AG08395 (cell line): Measurements from ENCODE around the gene IL16.

Experiments
- DNase-seq: peaks from one replicate; pipeline ENCODE4 v3.0.0; 2012; ENCODE audit warnings: mixed read lengths, low spot score

IL16 gene

DNA sequence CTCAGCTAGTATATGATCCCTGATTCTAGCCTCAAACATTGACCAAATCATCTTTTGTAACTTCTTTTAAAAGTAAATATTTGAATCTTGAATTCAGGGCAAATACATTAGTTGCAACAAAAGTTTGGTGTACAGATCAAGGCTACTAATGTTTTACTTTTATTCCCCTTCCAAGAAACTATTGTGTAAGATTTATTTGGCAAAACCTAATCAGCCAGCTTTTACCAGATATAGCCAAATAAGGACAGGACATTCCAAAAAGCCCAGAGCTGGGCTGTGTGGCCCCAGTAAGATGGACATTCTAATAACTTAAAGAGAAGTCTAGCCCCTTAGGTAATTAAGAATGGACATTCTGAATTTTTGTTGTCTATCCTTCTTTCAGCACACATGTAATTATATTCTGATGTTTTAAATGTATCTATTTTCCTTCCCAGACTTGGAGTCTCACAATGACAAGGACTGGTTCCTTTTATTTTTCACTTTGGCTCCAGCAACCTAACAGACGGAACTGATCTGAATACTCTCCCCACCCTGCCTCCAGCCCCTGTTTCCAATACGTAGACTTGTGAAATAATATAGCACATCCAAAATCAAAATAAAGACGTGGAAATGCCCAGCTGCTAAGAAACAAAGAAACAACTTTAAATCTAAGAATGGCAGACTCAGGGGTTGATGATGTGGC, 79.2 kb downstream of the IL16 start:
- DNase-seq, result peak; percentile 18

DNA sequence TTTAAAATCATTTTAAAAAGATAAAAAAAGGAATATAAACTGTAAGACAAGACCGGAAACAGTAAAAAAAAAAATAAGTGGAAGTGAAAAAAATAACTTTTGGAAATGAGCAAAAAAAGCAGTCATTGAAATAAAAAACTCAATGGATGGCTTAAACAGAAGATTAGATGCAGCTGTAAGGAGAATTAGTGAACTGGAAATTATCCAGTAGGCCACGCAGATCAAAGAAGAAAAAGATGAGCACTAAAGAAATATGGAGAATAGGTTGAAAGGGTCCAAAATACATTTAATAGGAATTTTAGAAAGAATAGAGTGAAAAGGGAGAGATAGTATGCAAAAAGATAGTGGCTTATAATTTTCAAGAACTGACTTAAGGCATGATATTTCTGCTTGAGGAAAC, 80.3 kb downstream of the IL16 start:
- DNase-seq, result no peak

DNA sequence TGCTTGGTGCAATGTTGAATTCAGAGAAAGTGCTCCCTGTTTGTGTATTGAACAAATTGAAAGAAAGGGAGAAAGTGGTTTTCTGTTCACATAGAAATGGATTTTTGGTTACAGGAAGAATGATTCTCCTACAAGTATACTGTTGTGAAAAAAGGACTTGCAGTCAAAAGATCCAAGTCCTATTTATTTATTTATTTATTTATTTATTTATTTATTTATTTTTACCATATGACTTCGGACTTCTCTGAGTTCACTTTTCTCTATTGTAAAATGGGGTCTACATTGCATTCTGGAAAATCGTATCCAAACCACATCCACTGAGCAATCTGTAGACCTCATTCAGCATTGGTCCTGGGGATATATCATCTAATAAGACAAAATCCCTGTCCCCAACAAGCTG, 81.2 kb downstream of the IL16 start:
- no peak for DNase-seq

DNA sequence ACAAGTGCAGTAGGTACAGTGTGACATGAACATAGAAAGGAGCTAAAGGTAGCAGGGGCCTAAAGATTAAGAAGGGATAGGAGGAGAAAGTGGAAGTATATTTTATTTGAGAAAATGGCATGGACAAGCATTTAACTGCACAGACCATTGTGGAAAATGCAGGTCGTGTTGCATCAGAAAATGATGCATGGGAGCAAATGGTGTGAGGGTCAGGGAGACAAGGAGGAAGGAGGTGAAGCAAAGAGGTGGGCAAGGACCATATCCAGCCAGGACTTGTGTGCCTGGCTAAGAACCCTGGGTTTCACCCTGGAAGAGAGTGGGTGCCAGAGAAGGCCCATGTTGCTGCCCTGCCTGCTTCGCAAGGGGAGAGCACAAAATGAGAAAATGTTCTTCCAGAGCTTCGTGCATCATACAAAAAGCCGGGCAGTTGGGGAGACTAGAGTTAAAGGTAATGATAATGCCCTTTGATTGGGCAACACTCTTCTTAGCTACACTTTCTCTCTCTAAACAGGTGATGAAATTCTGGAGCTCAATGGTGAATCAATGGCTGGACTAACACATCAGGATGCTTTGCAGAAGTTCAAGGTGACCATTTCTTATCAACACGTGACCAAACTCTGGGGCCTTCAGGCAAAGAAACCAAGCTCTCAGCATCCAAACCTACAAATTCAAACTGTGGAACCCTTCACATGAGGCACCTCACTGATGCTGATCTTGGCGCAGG, 81.8 kb downstream of the IL16 start:
- no peak for DNase-seq

DNA sequence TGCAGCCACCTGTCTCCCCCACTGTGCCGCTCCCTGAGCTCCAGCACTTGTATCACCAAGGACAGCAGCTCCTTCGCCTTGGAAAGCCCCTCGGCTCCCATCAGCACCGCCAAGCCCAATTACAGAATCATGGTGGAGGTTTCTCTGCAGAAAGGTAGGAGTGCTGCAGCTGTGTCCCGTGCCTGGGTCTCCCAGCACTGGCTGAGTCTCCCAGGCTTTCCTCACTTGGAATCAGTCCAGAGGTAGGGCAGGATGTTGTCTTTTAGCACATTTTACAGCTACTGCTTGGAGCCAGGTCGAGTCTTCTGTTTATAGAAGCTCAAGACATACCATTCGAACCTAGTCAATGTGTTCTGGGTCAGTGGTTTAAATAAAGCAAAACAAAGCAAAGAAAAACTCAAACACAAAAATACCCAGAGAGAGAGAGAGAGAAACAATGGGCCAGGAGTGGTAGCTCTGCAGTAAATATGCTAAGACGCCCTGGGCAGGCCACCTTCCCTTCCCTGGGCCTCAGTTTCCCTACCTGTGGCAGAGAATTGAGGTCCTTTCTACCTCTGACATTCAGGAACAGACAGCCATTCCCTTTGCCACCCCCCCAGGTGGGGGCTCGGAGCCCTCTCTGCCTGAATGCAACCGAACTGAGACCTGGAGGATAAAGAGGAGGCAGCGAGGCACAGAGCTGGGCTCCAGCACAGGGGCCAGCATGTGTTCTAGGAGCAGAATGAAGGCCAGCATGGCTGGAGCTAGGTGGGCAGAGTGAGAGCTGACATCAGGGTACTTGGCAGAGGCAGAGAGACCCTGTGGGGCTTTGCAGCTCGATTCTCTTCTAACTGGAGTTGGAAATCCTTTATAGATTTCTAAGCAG, 83.2 kb downstream of the IL16 start:
- no peak for DNase-seq

DNA sequence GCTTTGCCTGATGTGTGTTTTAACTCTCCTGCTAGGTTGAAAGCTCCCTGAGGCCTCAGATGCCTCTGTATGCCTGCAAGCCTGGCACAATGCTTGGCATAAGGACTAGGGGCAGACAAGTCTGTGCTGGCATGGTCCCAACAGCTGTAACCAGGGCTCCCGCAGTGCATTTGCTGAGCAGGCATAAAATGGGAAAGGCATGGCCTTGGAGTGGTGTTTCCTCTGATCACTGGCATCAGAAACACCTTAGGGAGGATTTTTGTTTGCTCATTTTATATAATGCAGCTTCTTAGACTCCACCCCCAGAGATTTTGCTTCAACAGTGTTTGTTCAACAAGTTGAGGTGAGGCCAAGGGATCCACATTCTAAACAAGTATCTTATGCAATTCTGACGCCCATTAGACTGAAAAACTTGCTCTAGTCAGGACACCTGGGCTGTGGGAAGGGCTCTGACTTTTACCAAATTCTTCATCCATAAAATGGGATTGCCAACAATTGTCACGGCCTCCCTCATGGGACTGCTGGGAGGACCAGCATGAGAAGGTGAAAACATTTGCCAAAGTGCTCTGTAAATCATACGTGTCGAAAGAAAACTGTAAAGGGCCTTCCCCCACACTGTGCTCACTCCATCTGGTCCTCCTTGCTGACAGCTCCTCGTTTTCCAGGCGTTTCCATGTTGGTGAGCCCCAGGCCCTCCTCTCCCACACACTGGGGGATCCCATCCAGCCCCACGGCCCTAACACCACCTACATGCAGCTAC, 84.2 kb downstream of the IL16 start:
- no peak for DNase-seq

DNA sequence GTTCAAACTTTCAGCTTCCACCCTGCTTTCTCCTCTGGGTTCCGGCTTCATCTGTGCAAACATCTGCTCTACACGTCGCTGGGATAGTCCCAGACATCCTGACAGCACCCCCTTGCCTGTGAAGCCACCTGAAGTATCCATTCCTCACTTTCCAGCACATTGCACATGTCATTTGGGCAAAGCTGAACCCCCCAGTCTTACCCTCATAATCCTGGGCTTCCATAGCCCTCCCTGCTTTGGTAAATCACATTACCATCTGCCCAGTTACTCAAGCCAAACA, 84.7 kb downstream of the IL16 start:
- no peak for DNase-seq

DNA sequence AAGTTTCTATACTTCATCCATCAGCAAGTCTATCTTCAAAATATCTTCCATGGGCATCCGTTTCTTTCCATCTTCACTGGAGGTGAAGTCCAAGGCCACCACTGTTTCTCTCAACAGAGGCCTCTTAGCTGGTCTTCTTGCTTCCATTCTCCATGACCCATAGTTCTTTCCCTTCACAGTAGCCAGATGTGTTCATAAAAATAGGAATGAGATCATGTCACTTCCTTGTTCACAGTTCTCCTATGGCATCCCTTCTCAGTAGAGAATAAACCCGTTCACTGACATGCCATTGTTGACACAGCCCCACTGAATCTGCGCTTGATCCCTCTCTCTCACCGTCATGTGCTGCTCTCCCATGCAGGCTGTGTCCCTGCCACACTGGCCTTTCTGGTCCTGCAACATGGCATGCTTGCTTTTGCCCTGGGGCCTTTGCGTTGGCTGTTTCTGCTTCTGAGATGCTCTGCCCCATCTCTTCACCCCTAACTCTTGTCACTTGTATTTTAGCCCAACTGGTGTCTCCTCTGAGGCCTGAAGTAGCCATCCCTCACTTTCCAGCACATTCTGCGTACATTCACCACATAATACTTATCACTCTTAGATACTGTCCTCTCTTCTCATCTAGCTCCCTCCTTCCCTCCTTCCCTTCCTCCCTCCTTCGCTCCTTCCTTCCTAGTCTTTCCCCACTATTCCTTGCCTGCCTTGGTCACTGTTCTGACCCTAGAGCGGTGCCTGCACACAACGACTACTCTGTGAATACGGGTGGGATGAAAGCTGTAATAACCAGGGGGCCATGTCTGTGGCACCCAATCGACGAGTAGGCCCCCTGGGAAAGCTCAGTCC, 85.3 kb downstream of the IL16 start:
- no peak for DNase-seq

DNA sequence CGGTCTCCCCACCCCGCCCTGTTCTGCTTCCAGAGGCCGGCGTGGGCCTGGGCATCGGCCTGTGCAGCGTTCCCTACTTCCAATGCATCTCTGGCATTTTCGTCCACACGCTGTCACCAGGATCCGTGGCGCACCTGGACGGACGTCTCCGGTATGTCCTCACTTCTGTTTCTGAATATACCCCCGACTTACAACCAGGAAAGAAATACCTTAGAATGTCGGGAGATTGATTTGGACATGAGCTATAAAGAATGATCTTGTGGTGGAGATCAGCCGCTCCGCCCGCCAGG, 85.9 kb downstream of the IL16 start:
- DNase-seq, result no peak

DNA sequence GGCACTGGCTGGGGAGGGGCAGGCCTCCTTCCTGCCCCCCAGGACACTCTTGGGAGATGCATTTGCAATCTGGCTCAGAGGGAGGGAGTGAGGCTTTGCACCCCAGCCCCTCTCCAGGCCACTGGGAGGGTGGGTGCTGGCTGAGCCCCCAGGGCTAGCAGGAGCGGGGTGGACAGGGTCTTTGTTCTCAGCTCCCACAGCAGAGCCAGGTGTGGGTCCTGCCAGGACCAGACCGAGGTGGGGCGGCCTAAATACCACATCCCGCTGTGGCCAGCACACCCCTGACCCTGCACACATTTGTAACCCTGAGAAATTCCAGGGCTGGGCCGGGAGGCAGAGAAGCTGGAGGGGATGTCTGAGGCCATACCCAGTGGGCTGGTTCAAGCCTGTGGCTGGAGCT, 86.2 kb downstream of the IL16 start:
- DNase-seq, result no peak

DNA sequence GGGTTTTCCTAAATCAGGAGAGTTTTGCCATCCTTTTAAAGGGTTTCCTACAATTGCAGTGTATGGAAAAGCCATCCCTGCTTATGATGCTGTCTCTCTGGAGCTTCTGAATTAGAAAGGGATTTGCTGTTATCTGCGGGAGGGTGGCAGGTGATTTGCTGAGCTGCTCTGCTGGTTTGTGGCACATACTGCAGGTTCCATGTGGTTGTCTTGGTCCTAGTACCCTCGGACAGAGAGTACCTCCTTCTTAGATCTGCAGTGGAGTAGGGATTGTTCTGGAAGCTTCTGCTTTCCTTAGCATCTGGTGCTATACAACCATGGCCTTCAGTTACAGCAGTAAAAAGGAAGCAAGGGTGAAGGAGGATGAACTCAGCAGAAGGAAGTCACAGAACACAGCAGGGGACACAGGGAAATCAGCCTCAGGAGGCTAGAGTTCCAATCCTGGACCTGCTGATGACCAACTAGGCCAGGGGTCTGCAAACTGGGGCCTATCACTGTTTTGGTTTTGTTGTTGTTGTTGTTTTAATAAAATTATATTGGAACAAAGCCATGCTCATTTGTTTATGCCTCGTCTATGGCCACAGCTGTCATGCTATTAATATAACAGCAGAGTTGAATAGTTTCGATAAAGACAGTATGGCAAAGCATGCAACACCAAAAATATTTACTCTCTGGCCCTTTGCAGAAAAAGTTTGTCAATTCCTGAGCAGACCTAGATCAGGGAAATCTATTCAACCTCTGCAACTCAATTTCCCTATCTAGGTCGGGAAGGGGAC, 87.8 kb downstream of the IL16 start:
- no peak for DNase-seq

DNA sequence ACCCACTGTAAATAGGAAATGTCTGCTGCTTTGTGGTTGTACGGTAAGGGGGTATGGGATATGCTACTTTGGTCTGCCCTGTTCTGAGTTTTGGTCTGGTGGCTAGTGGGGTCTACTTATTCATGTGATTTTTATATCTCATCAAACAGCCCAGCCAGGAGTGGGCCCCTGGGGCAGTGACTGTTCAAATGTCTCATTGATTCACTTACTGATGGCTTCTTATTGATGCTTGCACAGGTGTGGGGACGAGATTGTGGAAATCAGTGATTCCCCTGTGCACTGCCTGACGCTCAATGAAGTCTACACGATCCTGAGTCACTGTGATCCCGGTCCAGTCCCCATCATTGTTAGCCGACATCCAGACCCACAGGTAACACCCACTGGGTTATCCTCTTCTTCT, 88.8 kb downstream of the IL16 start:
- no peak for DNase-seq

DNA sequence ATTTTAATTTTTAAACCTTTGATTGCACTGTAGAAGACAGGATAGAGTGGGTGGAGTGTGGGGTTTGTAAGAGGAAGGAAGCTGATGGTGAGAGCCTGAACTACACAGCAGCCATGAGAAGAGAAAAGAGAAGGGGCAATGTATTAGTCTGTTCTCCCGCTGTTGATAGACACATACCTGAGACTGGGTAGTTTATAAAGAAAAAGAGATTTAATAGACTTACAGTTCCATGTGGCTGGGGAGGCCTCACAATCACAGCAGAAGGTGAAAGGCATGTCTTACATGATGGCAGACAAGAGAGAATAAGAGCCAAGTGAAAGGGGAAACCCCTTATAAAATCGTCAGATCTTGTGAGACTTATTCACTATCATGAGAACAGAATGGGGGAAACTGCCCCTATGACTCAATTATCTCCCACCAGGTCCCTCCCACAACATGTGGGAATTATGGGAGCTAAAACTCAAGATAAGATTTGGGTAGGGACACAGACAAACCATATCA, 90.0 kb downstream of the IL16 start:
- no peak for DNase-seq

DNA sequence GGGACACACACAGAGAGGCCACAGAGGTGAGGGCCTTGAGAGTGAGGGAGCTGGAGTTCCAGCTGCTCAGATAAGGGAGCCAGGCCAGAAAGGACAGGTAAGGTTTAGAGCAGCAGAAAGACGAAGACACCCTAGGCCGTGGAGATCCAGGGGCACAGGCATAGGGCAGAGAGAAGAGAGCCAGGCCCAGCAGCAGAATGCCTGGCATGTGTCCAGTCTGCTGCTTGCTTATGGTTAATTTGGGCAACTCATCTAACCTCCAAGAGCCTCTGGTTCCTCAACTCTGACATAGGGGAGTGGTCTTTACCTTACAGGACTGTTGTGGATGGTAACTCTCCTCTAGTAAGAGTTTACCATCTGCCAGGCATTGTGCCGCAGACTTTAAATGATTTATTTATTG, 91.4 kb downstream of the IL16 start:
- no peak for DNase-seq

DNA sequence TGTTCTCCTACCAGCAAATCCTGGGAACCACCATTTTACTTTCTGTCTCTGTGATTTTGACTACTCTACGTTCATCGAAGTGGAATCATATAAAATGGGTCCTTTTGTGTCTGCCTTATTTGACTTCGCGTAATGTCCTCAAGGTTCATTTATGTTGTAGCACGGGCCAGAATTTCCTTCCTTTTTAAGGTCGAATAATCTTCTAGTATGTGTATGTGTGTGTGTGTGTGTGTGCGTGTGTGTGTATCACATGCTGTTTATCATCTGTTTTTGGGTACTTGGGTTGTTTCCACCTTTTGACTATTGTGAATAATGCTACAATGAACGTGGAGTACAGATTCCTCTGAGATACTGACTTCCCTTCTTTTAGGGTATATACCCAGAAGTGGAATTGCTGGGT, 91.9 kb downstream of the IL16 start:
- DNase-seq, result no peak

DNA sequence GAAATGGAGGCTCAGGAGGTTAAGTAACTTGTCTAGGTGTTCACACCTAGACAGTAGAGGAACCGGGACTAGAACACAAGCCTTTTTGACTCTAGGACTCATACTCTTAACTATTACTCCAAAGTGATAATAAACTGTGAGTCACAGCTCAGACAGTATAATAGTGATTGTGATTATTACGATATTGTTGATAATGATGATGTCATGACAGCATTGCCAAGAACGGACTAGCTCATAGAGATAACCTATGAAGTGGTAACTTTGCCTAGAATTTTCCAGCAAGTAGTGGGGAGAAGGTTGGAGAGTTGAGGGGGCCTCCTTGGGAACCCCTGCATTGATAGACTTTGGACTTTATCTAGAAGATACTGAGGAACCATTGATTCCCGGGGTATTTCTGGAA, 93.2 kb downstream of the IL16 start:
- no peak for DNase-seq

DNA sequence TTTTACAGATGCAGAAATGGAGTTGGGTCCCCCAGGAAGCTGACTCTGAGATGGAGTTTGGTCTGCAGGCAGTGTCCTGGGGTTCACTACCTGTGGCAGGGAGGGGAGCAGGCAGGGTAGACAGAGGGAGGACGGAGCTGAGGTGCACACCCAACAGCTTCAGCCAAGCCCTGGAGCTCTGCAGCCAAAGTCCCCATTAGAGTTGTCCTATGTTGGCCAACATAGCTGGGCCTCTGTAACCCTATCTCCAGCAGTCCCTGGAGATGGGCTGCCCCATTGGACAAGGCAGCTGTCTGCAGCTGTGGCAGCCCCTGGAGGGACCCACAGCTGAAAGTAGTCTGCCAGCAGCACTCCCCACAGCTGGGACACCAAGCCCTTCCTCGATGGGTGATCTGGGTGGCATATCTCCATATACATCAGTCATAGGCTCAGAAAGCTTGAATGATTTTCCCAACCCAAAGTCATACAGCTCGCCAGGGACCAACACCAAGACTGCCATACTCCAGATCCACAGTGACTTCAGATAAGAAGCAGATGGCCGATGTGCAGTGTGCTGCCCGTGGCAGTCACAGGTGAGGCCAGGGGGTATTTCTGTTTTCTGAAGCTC, 95.3 kb downstream of the IL16 start:
- no peak for DNase-seq

DNA sequence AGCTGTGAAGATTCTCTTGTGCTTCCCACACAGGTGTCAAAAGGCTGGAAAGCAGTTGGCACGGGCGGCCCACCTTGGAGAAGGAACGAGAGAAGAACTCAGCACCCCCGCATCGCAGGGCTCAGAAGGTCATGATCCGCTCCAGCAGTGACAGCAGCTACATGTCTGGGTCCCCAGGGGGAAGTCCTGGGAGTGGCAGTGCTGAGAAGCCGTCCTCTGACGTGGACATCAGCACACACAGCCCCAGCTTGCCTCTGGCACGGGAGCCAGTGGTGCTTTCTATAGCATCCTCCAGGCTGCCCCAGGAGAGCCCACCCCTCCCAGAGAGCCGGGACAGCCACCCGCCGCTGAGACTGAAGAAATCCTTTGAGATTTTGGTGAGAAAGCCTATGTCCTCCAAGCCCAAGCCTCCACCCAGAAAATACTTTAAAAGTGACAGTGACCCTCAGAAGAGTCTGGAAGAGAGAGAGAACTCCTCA, 95.9 kb downstream of the IL16 start:
- no peak for DNase-seq

DNA sequence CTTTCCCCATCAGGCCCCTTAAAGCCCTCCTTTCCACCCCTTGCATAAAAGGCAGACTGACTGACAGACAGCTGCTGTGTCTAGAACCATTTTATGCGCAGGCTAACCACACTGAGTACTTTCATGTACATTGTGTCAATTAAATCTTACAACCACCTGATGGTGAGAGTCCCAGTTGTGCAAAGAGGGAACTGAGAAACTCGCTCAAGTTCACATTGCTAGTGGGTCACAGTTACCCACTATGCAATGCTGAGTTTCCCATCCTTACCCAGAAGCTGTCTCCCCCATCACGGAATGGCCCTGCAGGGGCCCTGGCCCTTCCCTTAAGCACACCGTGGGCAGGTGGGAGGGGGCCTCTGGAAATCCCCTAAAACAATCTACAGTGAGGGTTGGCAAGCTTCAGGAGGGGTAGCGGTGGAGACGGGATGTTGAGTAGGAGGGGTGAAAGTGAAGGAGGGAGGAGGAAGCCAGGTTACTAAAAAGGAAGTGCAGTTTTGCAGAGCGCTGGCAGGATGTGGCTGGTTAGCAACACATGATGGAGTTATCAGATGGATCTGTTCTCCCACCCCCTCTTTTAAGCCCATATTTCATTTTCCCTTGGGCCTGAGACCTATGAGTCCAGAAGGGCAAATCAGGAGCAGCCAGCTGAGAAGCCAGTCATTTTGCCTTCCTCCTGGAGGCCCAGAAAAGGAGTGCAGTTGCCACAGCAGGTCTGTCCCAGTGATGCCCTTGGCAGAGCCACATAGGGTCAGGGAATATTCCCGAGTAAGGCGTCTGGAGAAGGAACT, 97.2 kb downstream of the IL16 start:
- DNase-seq, result no peak

DNA sequence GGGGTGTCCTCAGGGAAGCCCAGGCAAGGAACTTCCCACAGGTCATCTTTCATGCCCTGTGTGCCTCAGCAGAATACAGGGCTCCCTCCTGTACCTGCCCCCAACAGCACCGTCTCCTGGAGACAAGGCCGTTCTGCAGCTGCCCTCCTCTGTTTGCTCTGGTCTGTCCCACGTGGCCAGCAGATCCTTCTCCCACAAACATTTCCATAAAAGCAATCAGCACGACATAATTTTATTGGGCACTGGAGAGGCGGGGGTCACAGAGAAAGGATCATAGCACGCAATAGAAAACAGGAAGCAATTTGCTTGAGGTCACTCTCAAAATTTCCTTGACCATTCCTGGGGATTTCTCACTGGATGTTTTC, 97.8 kb downstream of the IL16 start:
- DNase-seq, result no peak
